Hematopoietic multipotent progenitor cell treated with erythropoietin and hydrocortisone succinate and interleukin-3 and kit ligand, for 17 days (in vitro differentiated cells): Measurements from ENCODE around the gene GJD3.

Source experiments
- DNase-seq: peaks from one replicate; pipeline ENCODE4 v3.0.0-alpha.2; 2015; ENCODE audit warnings: low spot score

Gene GJD3

DNA sequence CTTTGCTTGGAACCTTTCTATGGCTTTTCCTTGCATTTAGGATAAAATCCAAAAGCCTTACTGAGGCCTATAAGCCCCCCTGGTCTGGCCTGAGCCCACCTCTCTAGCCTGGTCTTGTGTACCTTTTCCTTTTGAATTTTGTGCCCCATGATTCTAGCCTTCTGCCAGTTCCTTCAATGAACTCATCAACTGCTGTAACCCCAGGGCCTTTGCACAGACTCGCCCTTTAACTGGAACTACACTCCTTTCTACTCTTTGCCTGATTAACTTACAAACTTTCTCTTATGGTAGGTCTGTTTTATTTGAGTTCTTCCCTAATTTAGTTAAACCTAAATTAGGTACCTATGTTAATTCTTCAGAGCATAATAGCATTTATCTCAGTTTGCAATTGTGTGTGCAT lies 24.2 kb downstream of the GJD3 start:
- DNase-seq: no peak

- no peak for DNase-seq
Observed at GRCh38 chr17:40338941-40339649, 25.4 kb downstream of the GJD3 start.

- no peak for DNase-seq
Observed at GRCh38 chr17:40338058-40338457, 26.5 kb downstream of the GJD3 start.

DNA sequence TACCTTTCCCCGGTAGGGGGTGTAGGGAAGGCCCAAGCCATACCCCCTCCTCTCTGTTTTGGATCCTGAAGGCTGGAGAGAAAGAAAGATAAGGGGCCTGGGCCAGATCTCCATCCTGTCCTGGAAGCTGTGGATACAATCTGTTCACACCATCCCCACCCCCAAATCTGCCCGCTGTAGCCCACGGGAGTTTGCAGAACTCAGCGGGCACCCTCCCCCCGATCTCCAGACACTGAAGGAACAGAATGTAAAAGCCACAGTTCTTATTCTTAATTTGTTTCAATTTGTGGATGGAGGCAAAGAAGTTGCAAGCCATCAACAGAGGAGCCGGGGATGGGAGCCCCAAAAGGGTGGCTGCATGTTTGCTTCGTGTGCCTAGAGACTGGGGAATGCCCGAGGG lies 27.2 kb downstream of the GJD3 start:
- DNase-seq: no peak

GRCh38 chr17:40335620-40336019 lies 28.9 kb downstream of the GJD3 start:
- DNase-seq: no peak

- no peak for DNase-seq
Observed at GRCh38 chr17:40333781-40334448, 30.6 kb downstream of the GJD3 start.

DNA sequence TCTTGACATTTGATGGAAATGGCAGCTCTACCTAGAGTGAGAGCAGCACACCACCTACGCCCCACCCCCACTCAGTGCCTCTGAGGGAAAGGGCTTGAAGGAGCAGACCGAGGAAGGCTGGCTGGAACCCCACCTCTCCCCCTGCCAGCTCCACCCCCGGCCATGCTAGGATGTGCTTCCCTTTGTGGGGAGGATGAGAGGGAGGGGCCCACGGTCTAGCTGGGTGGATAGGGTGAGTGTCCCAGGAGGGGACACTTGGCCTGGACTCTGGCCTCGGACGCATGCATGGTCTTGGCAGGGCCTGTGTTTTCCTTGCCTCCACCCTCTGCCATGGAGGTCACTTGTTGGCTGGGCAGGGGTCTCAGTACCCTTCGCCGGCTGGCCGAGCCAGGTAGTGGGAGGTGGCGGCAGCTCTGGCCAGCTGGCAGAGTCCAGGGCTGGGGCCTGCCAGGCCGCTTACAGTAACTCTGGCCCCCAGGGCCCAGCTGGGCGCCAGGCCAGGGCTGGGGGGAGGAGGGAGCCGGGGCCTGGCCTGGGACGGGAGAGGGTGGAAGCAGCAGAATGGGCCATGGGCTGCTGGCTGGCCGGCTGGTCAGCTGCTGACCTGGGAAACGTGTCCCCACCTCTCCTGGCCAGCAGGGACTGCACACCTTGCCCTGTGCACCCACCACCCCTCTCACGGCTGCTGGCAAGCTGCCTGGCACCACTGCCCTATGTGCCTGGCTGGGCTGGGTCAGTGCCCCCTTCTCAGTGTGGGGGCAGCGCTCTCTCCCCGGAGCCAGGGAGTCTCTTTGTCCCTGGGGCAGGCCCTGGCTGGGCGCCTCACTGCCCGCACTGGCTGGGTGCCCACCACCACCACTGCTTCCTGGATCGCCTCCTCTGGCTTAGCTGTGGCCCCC lies 32.5 kb downstream of the GJD3 start:
- DNase-seq: no peak

DNA sequence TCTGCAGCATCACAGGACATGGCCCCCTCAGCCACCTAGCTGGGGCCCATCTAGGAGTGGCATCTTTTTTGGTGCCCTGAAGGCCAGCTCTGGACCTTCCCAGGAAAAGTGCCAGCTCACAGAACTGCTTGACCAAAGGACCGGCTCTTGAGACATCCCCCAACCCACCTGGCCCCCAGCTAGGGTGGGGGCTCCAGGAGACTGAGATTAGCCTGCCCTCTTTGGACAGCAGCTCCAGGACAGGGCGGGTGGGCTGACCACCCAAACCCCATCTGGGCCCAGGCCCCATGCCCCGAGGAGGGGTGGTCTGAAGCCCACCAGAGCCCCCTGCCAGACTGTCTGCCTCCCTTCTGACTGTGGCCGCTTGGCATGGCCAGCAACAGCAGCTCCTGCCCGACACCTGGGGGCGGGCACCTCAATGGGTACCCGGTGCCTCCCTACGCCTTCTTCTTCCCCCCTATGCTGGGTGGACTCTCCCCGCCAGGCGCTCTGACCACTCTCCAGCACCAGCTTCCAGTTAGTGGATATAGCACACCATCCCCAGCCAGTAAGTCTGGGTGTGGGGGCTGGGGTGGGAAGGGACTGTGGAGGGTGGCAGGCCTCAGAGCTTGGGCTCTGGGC lies 33.6 kb downstream of the GJD3 start:
- no peak for DNase-seq

- DNase-seq: peak; percentile 72
Observed at GRCh38 chr17:40329839-40330794, 34.4 kb downstream of the GJD3 start.

DNA sequence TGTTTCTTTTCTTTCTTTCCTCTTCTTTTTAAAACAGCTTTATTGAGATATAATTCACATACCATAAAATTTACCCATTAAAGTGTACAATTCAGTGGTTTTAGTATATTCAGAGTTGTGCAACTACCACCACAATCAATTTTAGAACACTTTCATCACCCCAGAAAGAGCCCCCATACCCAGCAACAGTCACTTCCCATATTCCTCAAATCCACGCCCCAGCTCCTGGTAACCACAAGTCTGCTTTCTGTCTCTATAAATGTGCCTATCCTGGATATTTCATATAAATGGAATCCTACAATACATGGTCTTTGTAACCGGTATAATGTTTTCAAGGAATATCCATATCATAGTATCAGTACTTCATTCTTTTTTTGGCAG lies 36.2 kb downstream of the GJD3 start:
- no peak for DNase-seq

GRCh38 chr17:40327735-40328385 lies 36.7 kb downstream of the GJD3 start:
- no peak for DNase-seq

- DNase-seq: no peak
Observed at GRCh38 chr17:40327244-40327729, 37.2 kb downstream of the GJD3 start.

DNA sequence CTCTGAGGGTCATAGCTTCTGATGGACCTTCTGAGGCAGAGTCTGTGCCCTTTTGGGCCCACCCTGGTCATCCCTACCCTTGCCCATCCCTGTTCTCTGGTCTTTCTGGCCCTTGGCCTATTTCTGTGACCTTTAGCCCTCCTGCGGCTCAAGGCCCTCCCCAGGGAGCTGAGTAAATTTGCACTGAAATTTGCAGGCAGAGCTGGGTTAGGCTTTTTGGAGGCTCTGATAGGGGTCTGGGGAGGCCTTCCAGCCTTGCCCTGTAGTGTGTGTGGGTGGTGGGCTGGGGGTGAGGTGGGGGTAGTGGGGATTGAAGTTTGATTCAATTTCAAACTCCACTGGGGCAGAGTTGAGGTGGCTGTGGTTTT lies 37.7 kb downstream of the GJD3 start:
- no peak for DNase-seq

DNA sequence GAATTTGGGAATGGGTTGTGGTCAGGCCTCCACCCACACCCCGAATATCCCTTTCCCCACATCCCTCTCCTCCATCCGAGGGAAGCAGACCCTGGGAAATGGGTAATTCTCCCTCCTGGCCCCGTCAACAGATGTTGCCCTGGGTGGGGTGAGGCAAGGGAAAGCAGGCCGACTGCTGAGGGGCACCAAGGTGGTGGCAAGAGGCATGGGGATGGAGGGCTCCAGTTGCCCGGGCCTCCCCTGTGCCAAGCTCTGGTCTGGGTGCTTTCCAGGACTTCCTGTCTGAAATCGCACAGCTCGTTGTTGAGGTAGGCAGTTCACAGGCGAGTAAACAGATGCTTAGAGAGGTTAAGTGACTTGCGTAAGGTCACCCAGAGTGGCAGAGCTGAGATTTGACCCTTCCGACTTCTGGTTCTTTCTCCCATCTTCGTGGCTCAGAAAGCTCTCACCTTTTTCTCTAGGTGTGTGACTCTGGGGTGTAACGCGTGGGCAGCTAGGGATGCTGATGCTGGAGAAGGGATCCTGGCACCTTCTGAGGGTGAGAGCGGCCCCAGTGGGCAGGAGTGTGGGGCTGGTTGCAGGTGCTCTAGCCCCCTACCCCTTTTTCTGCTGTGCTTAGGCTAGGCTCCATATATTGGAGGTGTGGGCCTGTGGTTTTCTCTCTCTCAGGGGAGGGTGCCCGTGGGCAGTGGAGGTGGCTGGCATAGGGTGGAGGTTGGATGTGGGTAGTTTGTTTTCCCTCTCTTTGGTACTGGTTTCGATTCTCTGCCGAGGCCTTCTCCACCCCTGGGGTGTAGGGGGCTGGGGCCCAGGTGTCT lies 38.3 kb downstream of the GJD3 start:
- no peak for DNase-seq

- no peak for DNase-seq
Observed at GRCh38 chr17:40325156-40326013, 39.2 kb downstream of the GJD3 start.

DNA sequence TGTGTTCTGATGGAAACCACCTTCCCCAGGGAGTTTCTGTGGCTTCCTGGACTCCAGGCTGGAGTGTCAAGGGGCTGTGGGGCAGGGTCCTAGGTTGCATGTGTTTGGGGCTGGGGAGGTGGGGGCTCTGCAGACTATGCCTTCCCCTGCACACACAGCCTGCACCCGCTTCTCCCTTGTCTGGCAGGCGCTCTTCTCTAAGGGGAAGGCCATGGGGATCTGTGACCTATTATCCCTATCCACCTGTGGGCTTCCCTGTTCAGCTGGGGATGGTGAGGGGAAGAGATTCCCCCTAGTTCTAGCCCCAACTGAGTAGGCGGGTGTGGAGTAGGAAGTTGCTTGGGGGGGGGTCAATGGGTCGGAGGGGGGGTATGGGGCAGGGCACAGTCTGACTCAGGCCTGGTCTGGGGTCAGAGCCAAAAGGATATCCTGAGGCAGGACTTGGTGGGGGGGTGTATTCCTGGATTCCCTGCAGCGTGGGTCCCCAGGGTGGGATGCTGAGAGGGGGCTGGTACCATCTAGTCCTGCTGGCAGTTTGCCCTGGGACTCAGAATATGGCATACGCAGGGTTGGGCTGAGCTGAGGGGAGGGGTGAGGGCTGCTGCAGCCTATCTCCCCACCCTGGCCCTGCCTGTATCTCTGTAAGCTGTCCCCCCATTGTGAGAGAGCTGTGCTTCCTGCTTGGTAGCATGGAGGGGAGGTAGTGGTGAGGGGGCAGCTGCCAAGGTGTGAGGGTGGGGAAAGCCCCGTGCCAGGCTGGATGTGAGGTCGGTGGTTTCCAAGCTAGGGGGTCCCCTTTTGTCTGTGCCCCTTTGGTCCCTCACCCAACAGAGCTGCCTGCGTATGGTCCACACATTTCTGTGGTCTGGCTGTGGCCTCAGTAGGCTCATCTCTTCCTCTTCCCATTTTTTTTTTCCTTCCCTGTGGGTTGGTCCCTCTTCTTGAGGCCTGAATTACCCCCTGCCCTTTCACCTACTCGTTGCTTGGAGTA lies 40.9 kb downstream of the GJD3 start:
- no peak for DNase-seq
